Activated CD4-positive, alpha-beta T cell treated with anti-CD3 and anti-CD28 coated beads for 4 hours (primary cell): ENCODE data around the gene MED13L.
"Not testable (repeated sequence)": the region's sequence is repeated elsewhere in the genome, so short reads cannot be mapped to it uniquely, and the experiment has no call there.

ENCODE experiments used
- DNase-seq, 2 donors: peaks; one replicate each; pipeline ENCODE4 v3.0.0-alpha.2; 2020

Gene MED13L

DNA sequence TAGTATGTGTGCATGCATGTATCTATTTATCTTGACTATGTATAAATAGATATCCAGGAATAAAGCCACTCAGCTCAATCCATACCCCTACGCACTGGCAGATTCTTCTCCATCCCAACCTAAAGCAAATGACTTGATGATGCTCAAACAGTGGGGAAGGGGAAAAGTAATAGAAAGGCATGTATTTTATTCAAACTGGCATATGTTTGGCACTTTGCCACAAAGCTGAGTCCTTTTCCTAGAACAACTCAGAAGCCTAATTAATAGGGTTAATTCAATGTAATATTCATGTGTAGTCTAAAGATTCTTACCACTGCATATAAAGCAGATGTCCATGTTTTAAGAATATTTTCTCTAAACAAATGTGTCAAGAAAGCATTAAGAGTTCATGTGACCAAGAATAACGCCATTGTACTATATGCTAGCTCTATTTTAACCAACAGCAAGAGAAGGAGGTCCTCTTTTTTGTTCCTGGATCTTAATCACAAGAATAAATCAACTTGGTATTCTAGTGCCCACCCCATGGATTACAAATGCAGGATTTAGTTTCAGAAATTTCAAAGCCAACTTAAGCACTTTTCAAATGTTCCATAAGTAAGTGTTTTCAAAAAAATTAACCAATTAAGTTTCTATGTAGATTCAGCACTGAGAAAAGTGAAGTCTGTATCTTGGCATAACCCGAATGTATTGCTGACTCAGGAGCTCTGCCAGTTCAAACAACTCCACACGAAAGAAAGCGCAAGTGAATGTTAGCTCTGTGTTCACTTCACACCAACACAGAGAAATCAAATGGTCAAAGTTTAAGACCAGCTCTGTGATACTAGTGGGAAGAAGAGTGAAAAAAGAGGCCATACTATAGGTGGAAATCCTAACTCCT lies 233.6 kb downstream of the MED13L start:
- DNase-seq = no peak

DNA sequence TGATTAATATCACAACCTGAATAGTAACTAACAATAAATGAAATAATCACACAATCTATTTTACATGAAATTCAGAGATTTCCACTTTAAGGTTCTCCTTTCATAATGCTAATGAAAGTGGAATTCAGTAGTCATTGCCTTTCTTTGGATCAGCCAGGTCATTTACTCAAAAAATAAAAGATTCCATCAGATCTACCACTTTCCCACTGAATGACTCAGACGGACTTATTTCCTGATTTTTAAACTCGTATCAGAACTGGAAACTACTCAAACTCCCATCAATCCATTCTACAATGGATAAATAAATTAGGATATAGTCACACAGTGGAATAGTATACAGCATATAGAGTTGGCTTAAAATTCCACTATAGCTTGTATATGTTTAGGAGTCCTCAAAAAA lies 237.1 kb downstream of the MED13L start:
- no peak for DNase-seq

GRCh38 chr12:116039081-116039480 lies 238.4 kb downstream of the MED13L start:
- DNase-seq = no peak

GRCh38 chr12:116037941-116038837 lies 239.3 kb downstream of the MED13L start:
- no peak for DNase-seq

- no peak for DNase-seq
Measured at GRCh38 chr12:116033765-116034164, 243.7 kb downstream of the MED13L start.

GRCh38 chr12:116031624-116032023 lies 245.9 kb downstream of the MED13L start:
- not testable (repeated sequence) for DNase-seq

DNA sequence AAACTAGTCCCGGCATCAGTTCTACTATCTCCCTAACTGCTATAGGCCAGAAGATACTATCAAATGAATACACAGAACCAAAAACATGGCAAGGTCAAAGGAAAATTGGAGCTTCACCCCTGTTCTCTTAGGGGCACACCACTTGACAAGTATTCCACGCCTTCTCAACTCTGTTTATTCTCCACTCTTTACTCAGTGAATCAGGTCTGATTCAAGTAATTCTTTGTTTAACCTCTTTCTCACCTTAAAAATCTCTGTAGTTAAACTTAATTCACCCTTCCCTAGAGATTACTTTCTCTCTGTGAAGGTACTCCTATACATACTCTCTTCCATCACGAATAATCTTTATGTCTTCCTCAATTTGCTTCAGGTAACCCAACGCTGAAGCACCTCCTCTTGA lies 248.9 kb downstream of the MED13L start:
- no peak for DNase-seq

DNA sequence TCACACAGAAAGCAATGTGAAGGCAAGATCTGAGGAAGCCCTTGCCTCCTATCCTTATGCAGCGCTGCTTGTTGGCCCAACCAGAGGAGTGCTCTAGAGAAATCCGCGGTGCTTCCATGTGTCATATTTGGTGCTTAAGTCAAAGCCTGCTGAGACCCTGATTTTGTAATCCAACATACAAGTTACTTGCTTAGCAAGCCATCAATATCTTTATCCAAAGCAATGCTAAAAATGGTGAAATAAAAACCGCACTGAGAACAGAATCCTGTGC lies 250.0 kb downstream of the MED13L start:
- DNase-seq = no peak

DNA sequence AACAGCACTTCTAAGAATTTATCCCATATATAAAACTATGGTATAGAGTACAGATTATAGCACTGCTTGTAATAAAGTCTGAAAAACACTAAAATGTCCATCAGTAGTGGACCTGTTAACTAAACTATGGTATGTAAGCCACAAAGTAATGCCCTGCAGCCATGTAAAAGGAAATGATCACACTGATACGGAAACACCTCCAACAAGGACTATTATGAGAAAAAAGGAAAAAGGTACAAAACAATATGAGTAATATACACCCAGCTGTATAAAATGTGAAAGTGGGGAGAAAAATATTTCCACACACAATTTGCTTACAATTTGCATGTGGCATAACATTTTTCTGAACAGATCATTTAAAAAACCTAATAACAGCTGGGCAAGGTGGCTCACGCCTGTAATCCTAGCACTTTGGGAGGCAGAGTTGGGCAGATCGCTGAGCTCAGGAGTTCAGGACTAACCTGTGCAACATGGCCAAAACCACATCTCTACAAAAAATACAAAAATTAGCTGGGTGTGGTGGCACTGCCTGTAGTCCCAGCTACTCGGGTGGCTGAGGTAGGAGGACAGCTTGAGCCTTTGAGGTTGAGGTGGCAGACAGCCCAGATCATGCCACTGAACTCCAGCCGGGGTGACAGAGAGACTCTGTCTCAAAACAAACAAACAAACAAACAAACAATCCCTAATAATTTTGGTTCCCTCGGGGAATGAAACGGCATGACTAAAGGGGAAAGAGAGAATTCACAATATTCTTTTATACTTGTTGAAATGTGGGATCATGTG lies 250.5 kb downstream of the MED13L start:
- DNase-seq = no peak

GRCh38 chr12:116026346-116026745 lies 251.1 kb downstream of the MED13L start:
- DNase-seq = no peak

DNA sequence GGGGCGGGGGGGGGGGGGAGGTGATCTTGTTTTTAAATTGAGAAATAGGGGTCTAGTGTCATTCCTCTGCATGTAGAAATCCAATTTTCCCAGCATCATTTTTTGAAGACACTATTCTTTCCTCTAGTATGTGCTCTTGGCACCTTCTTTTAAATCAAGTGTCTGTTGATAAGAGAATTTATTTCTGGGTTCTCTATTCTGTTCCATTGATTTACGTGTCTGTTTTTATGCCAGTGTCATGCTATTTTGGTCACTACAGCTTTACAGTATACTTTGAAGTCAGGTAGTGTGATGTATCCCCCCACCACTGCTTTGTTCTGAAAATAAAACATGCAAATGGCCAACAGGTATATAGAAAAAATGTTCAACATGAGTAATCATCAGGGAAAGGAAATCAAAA lies 252.7 kb downstream of the MED13L start:
- DNase-seq = no peak

- DNase-seq = no peak
Measured at GRCh38 chr12:116019415-116019814, 258.1 kb downstream of the MED13L start.

DNA sequence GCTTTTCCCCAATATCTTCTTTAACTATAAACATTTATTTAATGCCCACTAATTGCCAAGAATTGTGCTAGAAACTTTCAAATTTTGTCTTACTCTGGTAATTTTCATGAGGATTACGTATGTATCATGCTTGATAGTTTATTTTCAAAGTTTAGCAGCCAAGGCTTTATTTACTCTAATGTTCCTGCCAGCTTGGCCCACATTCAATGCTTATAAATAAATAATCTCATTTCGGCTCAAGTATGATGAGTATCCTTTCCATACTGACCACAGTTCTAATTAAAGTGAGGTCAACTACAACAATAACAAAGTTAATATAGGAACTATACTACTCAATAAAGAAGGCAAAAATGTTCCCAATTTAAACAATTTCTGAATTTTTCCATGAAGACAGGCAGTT lies 259.2 kb downstream of the MED13L start:
- no peak for DNase-seq

GRCh38 chr12:116015525-116015924 lies 262.0 kb downstream of the MED13L start:
- DNase-seq = no peak

DNA sequence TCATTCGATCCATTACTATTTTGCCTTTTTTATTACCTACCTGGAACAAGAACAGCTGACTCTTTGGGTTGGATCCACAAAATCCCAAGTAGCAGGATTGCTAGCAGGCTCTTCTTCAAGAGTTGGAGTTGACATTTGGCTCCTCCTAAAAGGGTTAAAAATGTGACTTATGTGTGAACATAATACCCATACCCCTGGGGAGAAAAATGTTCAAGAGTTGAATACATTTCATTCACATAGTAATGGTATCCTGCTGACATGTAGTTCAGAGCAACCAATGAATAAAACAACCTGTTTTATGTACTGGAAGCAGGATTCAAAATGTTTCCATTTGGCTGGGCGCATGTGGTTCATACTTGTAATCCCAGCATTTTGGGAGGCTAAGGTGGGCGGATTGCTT lies 264.7 kb downstream of the MED13L start:
- DNase-seq = no peak

DNA sequence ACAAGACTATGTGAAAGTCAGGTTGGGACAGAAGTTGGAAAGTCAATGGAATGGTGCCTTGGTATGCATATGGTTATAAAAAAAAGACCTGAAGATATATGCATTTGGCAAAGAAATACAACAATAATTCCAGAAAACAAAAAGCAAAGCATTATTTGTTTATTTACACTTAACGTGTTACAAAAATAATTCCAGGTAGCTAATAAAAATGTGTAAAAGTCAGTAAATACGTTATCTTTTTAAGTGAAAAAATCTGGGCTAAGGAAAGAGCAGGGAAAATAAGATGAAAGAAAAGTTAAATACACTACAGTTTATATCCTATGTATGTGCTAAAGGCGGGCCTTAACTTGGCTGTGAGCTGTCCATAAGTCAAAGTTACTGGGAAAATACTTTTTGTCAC lies 266.3 kb downstream of the MED13L start:
- DNase-seq = no peak

- no peak for DNase-seq
Measured at GRCh38 chr12:116010467-116010866, 267.0 kb downstream of the MED13L start.

DNA sequence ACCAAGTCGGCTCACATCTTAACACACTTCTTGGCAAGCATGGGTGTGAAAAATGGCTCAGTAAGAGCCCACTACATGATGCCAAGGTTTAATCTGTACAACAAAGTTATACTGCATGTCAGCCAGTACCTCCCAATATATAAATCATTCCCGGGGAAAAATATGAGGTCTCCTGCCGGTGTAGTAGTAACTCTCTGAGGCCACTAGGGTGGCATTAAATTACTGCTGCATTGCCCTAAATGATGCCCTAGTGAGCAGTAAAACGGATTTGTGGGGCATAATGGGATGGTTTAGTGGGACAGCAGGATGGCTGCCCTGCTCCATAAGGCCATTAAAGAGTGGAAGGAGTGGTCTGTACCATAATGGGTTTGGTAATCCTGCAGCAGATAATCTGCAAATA lies 267.7 kb downstream of the MED13L start:
- no peak for DNase-seq

- no peak for DNase-seq
Measured at GRCh38 chr12:116006141-116006540, 271.4 kb downstream of the MED13L start.

GRCh38 chr12:116002890-116003536 lies 274.5 kb downstream of the MED13L start:
- DNase-seq = no peak

- DNase-seq = no peak
Measured at GRCh38 chr12:116000252-116000651, 277.2 kb downstream of the MED13L start.

DNA sequence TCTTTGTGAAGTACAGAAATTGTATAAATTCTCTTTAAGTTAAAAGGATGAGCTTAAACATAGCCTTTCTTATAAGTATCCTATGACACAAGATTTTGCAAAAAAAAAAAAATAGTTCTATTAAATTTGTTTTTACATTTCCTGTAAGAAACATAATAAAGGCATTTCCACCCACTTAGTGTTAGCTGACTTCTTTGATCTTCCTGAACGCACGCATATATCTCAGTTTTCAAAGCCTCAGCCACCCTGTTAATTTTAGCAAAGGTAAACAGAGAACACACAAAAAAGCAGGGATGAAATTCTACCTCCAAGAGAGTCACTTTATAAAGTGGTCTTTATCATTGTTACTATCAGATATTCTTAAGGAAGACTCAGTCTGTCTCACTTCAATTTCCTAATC lies 277.9 kb downstream of the MED13L start:
- no peak for DNase-seq
